Effector memory CD8-positive, alpha-beta T cell (primary cell): ENCODE data around the gene MPG.
A peak's percentile ranks its signal among the peaks of the same experiment; 100 is the strongest.

ENCODE experiments used
- ATAC-seq: fragments of 150-1000 bp; cut with Tn5 transposase; replicated peaks from 2 replicates; pipeline ENCODE4 v1.10.0; 2021; ENCODE audit warnings: mild to moderate bottlenecking, moderate library complexity
- DNase-seq, 3 experiments: peaks; one replicate each; pipeline ENCODE4 v3.0.0; 2021
- H3K27ac Mint-ChIP-seq, 2 donors: one replicate each; pipeline ENCODE4 v1.8.0; 2022; ENCODE audit warnings: mild to moderate bottlenecking in 2 of 2, mixed read lengths in 2 of 2, moderate library complexity in 2 of 2
- H3K27me3 Mint-ChIP-seq, 2 donors: one replicate each; pipeline ENCODE4 v1.8.0; 2022; ENCODE audit warnings: mixed read lengths in 2 of 2
- H3K36me3 Mint-ChIP-seq: one replicate; pipeline ENCODE4 v1.8.0; 2022; ENCODE audit warnings: mild to moderate bottlenecking, moderate library complexity, mixed read lengths; ENCODE audit not compliant: insufficient read depth
- H3K4me1 Mint-ChIP-seq, 2 donors: one replicate each; pipeline ENCODE4 v1.8.0; 2022; ENCODE audit warnings: low read depth in 2 of 2, mixed read lengths in 2 of 2
- H3K4me3 Mint-ChIP-seq, 2 donors: one replicate each; pipeline ENCODE4 v1.8.0; 2022; ENCODE audit warnings: mild to moderate bottlenecking in 2 of 2, mixed read lengths in 2 of 2, moderate library complexity in 2 of 2
- H3K9me3 Mint-ChIP-seq, 2 donors: one replicate each; pipeline ENCODE4 v1.8.0; 2022; ENCODE audit warnings: mixed read lengths in 2 of 2

Gene MPG

DNA sequence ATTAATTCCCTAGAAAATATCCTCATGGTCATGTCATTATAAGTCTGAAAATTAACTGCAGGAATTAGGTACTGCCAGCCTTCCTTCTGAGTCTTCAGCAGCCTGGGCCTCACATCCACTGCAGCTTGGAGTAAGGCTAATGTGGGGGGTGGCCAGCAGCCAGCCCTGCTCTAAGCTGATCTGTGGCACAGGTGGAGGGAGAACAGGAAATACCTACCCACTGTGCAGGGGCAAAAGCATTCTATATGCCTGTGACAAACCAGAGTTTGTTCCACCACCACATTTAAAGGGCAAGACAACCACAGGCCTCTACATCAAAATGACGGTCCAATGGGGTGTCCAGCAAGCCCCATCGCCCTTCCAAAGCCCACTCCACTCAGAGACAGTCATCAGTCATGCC is 51.0 kb downstream of the MPG start:
- Mint-ChIP-seq H3K9me3 (no peaks in the 10 kb centered on the region), H3K36me3 (peaks cover 4% of the 10 kb centered on the region), H3K27ac (peak overlapping the region; percentile 71 to 81), H3K4me1 (peaks cover 22 to 27% of the 10 kb centered on the region in 2 donors), H3K4me3 (no peak overlapping the region), H3K27me3 (no peaks in the 10 kb centered on the region)
- DNase-seq (no peak), ATAC-seq (peak; percentile 54)

GRCh38 chr16:130533-131173 is 52.6 kb downstream of the MPG start:
- Mint-ChIP-seq H3K27ac (peak overlapping the region in 1 of 2 donors; percentile 81), H3K9me3 (no peaks in the 10 kb centered on the region), H3K4me1 (peaks cover 19 to 21% of the 10 kb centered on the region in 2 donors), H3K27me3 (no peaks in the 10 kb centered on the region), H3K4me3 (no peak overlapping the region), H3K36me3 (peaks cover 3% of the 10 kb centered on the region)
- DNase-seq (no peak), ATAC-seq (no peak)

- peaks cover 18 to 23% of the 10 kb centered on the region in 2 donors for H3K4me1 Mint-ChIP-seq
- no peak overlapping the region for H3K4me3 Mint-ChIP-seq
- ATAC-seq (no peak), DNase-seq (no peak)
- H3K27me3 Mint-ChIP-seq, result no peaks in the 10 kb centered on the region
- H3K9me3 Mint-ChIP-seq, result no peaks in the 10 kb centered on the region
- H3K27ac Mint-ChIP-seq, result no peak overlapping the region
- H3K36me3 Mint-ChIP-seq, result peaks cover 3% of the 10 kb centered on the region
Measured at GRCh38 chr16:132120-132519, 54.1 kb downstream of the MPG start.

DNA sequence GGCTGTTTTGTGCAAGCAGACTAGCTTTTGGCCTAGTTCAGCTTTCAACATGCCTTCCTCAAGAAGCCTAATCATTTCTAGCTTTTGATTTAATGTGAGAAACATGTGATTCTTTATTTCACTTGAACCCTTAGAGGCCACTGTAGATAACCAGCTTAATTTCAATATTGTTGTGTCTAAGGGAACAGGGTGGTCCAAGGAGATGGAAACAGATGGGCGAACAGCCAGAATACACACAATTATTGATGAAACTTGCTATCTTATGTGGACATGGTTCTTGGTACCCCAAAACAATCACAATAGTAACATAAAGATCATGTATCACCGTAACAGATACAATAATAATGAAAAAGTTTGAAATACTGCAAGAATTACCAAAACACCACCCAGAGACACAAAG is 55.7 kb downstream of the MPG start:
- no peaks in the 10 kb centered on the region for H3K9me3 Mint-ChIP-seq
- DNase-seq (no peak), ATAC-seq (no peak)
- H3K4me1 Mint-ChIP-seq, result peaks cover 21 to 26% of the 10 kb centered on the region in 2 donors
- no peak overlapping the region for H3K27ac Mint-ChIP-seq
- no peak overlapping the region for H3K4me3 Mint-ChIP-seq
- peaks cover 7% of the 10 kb centered on the region for H3K36me3 Mint-ChIP-seq
- H3K27me3 Mint-ChIP-seq, result no peaks in the 10 kb centered on the region
